ENCODE data around the gene KCNK10. TPM values are rescaled to one million over a fixed set of nuclear protein-coding genes. Genes with fewer than 3 reads are reported as not detected.

Gene KCNK10
- total and polyA plus RNA-seq, 10 of the 15 experiments (the other 5 are each of a cell fraction or from before 2014, with no cell fraction given): 0.01 to 0.06 (median 0.02) TPM; not detected in 7

GRCh38 chr14:88324491-88324890, 1.4 kb upstream of the KCNK10 start:
- Histone ChIP-seq H3K4me3 (no peak overlapping the region), H3K27ac (ENCODE audit: control insufficient read depth, insufficient read depth) (no peak overlapping the region), H4K20me1 (ENCODE audit: control insufficient read depth, insufficient read depth) (no peaks in the 10 kb centered on the region; the same call in 1 of the 2 replicates), H2AFZ (ENCODE audit: control insufficient read depth, low read depth, low read length) (no peak overlapping the region), H3K27me3 (replicated peaks in 1 of 2; ENCODE audit: control insufficient read depth in 2 of 2, insufficient read depth in 2 of 2, low read length in 1 of 2) (peaks cover 4 to 48% of the 10 kb centered on the region in 2 experiments), H3K79me2 (ENCODE audit: control insufficient read depth, insufficient read depth, low read length) (no peaks in the 10 kb centered on the region), H3K9me3 (replicated peaks; ENCODE audit: control insufficient read depth, insufficient read depth, low read length) (no peaks in the 10 kb centered on the region; the same call in 2 of the 3 replicates), H3K9ac (ENCODE audit: control insufficient read depth, insufficient read depth, low read length) (no peak overlapping the region), H3K4me1 (ENCODE audit: control insufficient read depth, insufficient read depth, low read length) (peaks cover 5% of the 10 kb centered on the region), H3K36me3 (ENCODE audit: control insufficient read depth in 2 of 2, insufficient read depth in 2 of 2, low read length in 1 of 2) (no peaks in the 10 kb centered on the region), H3K4me2 (ENCODE audit: control insufficient read depth, insufficient read depth) (no peak overlapping the region)
- intact Hi-C loops (cut with micrococcal nuclease; ENCODE audit: unreplicated experiment) (no loop called here), in situ Hi-C loops (cut with MboI) (no loop called here)
- WGBS (ENCODE audit: insufficient coverage, insufficient replicate concordance, low lambda C conversion rate, missing lambda C conversion rate): 94% methylated on average over 4 of the region's 4 CpGs
- FAIRE-seq (no peak), ATAC-seq (no peak), DNase-seq (ENCODE audit: low read depth, low spot score) (no peak)
- TF ChIP-seq DPF2 (IDR thresholded peaks at IDR 0.05) (no peak), CHD1 (IDR thresholded peaks at IDR 0.05; ENCODE audit: low read depth, low read length) (no peak), SUPT20H (IDR thresholded peaks at IDR 0.05; ENCODE audit: borderline replicate concordance, control insufficient read depth, low read depth, low read length) (no peak), SP1 (IDR thresholded peaks at IDR 0.05; ENCODE audit: low read depth, low read length) (no peak), CEBPB (IDR thresholded peaks at IDR 0.05; ENCODE audit: borderline replicate concordance in 1 of 2, low read depth in 2 of 2, low read length in 2 of 2) (no peak)
- TF ChIP-seq, protein P1, sequence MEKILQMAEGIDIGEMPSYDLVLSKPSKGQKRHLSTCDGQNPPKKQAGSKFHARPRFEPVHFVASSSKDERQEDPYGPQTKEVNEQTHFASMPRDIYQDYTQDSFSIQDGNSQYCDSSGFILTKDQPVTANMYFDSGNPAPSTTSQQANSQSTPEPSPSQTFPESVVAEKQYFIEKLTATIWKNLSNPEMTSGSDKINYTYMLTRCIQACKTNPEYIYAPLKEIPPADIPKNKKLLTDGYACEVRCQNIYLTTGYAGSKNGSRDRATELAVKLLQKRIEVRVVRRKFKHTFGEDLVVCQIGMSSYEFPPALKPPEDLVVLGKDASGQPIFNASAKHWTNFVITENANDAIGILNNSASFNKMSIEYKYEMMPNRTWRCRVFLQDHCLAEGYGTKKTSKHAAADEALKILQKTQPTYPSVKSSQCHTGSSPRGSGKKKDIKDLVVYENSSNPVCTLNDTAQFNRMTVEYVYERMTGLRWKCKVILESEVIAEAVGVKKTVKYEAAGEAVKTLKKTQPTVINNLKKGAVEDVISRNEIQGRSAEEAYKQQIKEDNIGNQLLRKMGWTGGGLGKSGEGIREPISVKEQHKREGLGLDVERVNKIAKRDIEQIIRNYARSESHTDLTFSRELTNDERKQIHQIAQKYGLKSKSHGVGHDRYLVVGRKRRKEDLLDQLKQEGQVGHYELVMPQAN (conservative IDR thresholded peaks at IDR 0.05): no peak
- ChIA-PET POLR2A (no interaction called here), SMC1A (ENCODE audit: uncharacterized antibody, unreplicated experiment) (no interaction called here), RAD21 (ENCODE audit: unreplicated experiment) (no interaction called here), CTCF (no interaction called here)
- BruUV-seq (replicated peaks): no TSS peak
